ENCODE data around the gene OR2L2.
"Not testable (repeated sequence)": the region's sequence is repeated elsewhere in the genome, so short reads cannot be mapped to it uniquely, and the experiment has no call there.

The OR2L2 gene

DNA sequence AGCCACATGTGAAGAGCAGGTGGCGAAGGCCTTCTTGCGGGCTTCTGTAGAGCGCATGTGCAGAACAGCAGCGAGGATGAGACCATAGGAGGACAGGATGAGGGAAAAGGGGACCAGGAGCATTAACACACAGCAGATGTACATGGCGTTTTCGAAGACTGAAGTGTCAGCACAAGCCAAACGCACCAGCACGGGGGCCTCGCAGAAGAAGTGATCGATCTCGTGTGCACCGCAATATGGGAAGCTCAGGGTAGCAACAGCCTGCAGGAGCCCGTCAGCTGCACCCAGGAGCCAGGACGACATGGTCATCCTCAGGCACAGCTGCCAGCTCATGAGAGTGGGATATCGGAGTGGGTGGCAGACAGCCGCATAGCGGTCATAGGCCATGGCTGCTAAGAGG is 54.0 kb downstream of the OR2L2 start:
- H3K27me3 ChIP-seq (ENCODE audit: low read depth); H3K4me3 ChIP-seq; in situ Hi-C loops (cut with MboI; ENCODE audit: low sequenced_read_pairs); H3K9me3 ChIP-seq; DNase-seq (ENCODE audit: low spot score in 2 of 2); H3K4me1 ChIP-seq; H3K36me3 ChIP-seq (replicated peaks): not testable (repeated sequence)

Measured in HAP-1 (cell line).